GM21723 (cell line): ENCODE data around the gene STYXL1.

Source experiments
- ATAC-seq: cut with Tn5 transposase; IDR thresholded peaks from one replicate; pipeline ENCODE4 v1.9.1; 2021; ENCODE audit warnings: mild to moderate bottlenecking, moderate library complexity; ENCODE audit not compliant: unreplicated experiment

STYXL1 gene

GRCh38 chr7:75994388-75995051 is 53.3 kb downstream of the STYXL1 start, which contains the start of gene TMEM120A:
Gene TMEM120A, minus strand, starts transcription at chr7:75994595. Its CDS starts 25 bp downstream, at chr7:75994570.
- peak; percentile 92 for ATAC-seq

DNA sequence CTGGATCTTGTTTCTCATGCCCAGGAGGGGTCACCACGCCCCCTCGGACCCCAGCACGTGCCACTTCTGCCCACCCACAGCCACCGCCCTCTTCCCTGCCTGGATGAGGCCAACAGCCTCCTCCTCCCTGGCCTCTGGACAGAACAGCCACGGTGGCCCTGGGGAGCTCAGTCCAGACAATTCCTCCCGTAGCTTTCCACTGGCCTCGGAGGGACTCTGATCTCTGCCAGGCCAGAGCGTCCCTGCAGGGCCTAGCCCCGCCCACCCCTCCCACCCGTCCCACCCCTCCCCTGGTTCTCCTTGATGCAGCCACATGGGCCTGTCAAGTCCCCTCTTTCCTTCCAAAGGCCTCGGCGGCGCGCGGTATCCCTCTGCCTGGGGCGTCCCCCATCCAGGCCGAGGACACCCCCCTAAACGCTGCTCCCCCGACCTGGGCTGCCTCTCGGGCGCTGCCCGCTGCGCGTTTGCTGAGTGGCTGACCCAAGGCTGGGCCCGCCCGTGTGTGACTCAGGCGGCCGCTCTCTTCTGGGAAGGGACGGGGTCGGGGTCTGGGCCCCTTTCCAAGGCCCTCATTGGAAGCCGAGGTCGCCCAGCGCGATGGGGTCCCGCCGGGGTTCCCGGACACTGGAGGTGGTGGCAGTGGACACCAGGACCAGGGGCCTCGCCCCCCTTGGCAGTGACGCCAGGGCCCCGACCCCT is 54.0 kb downstream of the STYXL1 start:
- ATAC-seq: peak; percentile 22

GRCh38 chr7:75992083-75992755 is 55.6 kb downstream of the STYXL1 start:
- no peak for ATAC-seq

DNA sequence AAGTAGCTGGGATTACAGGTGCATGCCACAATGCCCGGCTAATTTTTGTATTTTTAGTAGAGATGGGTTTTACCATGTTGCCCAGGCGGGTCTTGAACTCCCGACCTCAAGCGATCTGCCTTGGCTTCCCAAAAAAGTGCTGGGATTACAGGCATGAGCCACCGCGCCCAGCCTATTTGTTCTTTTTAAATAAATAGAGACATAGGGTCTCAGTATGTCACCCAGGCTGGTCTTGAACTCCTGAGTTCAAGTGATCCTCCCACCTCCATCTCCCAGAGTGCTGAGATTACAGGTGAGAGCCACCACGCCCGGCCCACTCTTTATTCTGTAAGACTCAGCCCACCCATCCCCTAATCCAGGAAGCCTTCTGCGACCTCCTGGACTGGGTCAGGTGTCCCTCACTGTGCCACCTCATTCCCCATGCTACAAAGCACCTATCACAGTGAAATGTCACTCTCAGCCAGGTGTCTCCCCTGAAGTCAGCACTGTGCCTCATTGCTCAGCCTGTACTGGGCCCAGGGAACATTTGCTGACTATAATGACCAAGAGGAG is 56.2 kb downstream of the STYXL1 start:
- ATAC-seq: no peak

GRCh38 chr7:75989500-75990388 is 58.1 kb downstream of the STYXL1 start:
- ATAC-seq: no peak

DNA sequence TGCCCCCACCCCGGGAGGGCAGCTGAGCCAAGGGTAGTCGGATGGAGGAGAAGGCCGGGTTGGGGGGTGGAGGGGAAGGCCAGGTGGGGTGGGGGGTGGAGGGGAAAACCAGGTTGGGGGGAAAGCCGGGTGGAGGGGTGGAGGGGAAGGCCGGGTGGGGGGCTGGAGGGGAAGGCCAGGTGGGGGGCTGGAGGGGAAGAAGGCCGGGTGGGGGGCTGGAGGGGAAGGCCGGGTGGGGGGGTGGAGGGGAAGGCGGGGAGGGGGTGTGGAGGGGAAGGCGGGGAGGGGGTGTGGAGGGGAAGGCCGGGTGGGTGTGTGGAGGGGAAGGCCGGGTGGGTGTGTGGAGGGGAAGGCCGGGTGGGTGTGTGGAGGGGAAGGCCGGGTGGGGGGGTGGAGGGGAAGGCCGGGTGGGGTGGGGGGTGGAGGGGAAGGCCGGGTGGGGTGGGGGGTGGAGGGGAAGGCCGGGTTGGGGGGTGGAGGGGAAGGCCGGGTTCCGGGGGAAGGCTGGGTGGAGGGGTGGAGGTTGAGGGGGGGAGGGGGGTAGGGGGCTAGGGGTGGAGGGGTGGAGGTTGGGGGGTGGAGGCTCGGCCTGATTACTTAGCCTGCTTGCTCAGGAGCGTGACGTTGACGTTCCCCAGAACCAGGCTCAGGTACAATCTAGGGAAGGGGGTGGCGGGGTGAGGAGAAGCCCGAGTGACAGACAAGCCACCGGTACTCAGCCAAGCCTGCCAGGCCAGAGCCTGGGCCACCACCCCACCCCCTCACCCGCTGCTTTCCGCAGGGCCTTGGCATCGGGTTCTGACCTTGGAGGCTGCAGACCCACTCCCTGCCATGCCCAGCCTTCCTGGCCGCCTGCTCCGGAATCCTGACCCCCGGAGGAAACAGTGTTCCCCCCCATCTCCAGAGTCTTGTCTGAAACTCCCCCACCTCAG is 59.0 kb downstream of the STYXL1 start:
- no peak for ATAC-seq

DNA sequence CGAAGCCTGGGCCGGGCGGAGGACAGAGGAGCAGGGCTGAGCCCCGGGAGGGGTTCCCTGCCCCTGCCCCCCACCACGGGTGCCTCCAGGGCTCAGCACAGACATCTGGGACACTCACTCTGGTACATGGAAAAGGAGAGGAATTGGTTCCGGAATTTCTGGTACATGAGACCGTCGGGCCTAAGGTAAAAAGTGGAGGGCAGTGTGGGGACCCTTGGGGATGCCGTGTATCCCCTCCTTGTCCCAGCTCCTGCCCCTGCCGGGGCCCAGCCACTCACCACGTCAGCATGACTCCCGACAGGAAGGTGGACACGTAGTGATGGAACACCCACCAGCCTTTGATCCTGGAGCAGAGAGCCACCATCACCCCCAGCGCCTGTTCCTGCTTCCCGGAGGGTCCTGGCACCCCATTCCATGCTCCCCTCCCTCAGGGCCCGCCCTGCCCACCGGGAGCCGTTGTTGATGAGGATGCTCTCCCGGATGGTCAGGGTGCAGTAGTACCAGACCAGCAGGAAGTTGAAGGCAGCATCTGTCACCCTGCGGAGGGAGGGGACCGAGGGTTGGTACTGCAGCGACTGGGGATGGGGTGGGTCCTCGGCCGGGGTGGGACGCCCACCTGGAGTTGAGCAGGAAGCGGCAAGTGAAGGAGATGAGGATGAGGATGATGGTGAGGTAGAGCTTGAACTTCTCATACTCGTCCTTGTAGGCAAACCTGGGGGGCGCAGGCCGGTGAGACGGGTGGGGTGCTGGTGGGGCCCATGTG is 59.8 kb downstream of the STYXL1 start:
- no peak for ATAC-seq

DNA sequence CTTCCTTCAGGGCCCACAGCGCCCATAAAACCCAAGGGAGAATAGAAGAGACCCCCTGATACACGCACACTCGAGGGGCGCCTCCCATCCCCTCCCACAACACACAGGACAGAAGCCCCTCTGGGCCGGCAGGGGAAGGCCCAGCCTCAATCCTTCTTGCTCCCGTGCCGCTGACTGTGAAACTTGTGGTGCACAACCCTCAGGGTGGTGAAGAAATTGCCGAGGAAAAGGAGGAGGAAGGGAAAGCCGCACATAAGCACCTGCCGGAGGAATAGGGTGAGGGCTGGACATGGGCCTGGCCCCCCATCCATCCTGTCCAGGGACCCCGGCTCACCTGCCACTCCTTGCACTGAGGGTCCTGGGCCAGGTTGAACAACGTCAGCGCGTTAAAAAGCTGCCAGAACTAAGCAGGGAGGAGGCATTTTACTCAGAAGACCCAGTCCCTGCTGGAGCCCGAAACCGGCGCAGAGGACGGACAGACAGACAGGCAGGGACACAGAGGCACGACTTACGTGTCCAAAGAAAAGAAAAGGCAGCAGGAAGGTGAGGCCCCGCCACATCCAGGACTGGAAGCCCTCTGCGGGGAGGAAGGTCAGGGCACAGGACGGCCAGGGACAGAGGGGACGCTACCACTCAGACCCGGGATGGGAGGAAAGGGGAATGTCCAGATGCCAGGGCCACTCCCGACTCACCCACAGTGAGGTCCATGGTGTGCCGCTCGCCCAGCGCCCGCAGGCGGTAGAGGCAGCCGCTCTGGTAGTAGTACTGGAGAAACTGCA is 60.6 kb downstream of the STYXL1 start:
- ATAC-seq: no peak

GRCh38 chr7:75986147-75986781 is 61.5 kb downstream of the STYXL1 start:
- ATAC-seq: no peak

DNA sequence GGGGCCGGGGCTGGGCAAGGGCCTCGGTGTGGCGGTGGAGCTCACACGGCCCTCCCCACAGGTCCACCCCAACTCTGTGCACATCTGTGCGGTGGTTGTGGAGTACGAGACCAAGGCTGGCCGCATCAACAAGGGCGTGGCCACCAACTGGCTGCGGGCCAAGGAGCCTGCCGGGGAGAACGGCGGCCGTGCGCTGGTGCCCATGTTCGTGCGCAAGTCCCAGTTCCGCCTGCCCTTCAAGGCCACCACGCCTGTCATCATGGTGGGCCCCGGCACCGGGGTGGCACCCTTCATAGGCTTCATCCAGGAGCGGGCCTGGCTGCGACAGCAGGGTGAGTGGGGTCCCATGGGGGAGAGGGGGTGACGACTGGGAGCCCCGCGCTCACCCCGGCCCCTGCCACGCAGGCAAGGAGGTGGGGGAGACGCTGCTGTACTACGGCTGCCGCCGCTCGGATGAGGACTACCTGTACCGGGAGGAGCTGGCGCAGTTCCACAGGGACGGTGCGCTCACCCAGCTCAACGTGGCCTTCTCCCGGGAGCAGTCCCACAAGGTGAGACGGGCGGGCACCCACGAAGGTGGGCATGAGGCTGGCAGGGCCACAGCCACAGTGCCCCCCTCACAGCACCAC is 62.2 kb downstream of the STYXL1 start:
- no peak for ATAC-seq

GRCh38 chr7:75985009-75985517 is 62.7 kb downstream of the STYXL1 start:
- no peak for ATAC-seq

DNA sequence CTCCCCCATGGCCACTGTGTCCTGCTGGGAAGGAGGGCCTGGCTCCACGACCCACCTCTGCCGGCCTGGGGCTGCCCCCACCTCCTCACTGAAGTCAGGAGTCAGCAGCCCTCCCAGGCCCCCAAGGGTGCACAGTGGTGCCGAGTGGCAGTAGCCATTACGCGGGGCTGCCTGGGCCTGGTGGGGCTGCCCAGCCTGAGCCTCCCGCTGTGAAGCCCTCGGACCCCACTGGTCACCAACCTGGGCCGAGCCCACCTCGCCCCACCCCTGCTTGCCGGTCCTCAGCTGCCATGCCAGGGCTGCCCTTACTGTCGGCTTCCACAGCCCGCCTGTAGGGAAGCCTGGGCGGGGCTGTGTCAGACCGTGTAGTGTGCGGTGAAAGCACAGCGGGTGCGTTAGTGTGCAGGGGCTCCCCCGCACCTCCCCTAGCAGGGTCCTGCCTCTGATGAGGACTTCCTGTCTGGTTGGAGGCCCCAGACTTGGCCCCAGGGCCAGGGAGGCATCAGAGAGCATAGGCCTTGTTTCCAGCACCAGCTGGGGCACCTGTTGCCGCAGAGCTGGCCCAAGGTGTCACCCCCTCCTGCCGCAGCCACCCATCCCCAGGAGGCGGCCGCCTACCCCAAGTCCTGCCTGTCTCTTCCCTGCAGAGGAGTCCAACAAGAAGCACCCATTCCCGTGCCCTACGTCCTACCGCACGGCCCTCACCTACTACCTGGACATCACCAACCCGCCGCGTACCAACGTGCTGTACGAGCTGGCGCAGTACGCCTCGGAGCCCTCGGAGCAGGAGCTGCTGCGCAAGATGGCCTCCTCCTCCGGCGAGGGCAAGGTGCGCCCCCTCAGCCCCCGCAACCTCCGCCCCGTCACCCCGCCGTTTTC is 63.4 kb downstream of the STYXL1 start:
- no peak for ATAC-seq

GRCh38 chr7:75983471-75984129 is 64.2 kb downstream of the STYXL1 start:
- no peak for ATAC-seq

GRCh38 chr7:75982306-75983064 is 65.3 kb downstream of the STYXL1 start:
- no peak for ATAC-seq
